ENCODE measurements around the gene CDH23. TPM values are rescaled to one million over a fixed set of nuclear protein-coding genes. Genes with fewer than 3 reads are reported as not detected.

Gene CDH23
- polyA plus RNA-seq, 1 donor (not counting 4 experiments of a cell fraction or from before 2014, with no cell fraction given), result 0.01 TPM

DNA sequence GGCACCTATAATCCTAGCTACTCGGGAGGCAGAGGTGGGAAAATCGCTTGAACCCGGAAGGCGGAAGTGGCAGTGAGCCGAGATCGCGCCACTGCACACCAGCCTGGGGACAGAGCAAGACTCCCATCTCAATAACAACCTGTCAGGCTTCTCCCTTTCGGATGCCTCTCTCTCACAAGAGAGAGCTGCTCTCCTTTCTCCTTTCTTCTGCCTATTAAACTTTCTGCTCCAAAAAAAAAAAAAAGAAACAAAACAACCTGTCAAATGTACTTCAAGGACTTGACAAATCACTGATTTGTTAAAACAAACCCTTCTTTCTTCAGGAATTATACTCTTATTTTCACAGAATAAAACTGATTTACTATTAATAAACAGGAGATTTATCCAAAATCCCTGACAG, 450.7 kb downstream of the CDH23 start:
- FAIRE-seq (no peak), DNase-seq (ENCODE audit: low read depth, low spot score) (no peak)
- TF ChIP-seq, protein P1, sequence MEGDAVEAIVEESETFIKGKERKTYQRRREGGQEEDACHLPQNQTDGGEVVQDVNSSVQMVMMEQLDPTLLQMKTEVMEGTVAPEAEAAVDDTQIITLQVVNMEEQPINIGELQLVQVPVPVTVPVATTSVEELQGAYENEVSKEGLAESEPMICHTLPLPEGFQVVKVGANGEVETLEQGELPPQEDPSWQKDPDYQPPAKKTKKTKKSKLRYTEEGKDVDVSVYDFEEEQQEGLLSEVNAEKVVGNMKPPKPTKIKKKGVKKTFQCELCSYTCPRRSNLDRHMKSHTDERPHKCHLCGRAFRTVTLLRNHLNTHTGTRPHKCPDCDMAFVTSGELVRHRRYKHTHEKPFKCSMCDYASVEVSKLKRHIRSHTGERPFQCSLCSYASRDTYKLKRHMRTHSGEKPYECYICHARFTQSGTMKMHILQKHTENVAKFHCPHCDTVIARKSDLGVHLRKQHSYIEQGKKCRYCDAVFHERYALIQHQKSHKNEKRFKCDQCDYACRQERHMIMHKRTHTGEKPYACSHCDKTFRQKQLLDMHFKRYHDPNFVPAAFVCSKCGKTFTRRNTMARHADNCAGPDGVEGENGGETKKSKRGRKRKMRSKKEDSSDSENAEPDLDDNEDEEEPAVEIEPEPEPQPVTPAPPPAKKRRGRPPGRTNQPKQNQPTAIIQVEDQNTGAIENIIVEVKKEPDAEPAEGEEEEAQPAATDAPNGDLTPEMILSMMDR (optimal IDR thresholded peaks at IDR 0.05 in 1 of 3, IDR thresholded peaks at IDR 0.05 in 1 of 3, conservative IDR thresholded peaks at IDR 0.05 in 1 of 3; ENCODE audit: extremely low read depth in 1 of 3, insufficient read depth in 2 of 3, low read length in 3 of 3), result no peak
- no peak for TF ChIP-seq EZH2 (IDR thresholded peaks at IDR 0.05; ENCODE audit: low read length)
- H3K27me3 ChIP-seq (ENCODE audit: control insufficient read depth, extremely low read depth, insufficient read depth, low read length), result no peaks in the 10 kb centered on the region
- H3K27ac ChIP-seq (ENCODE audit: control insufficient read depth, insufficient read depth, low read length), result no peak overlapping the region
- H3K36me3 ChIP-seq (ENCODE audit: control insufficient read depth in 2 of 2, extremely low read depth in 1 of 2, insufficient read depth in 2 of 2, low read length in 2 of 2), result peaks cover 3 to 10% of the 10 kb centered on the region in 2 experiments
- H3K9me3 ChIP-seq (ENCODE audit: control insufficient read depth, low read depth, low read length), result no peaks in the 10 kb centered on the region
- H3K9me1 ChIP-seq (ENCODE audit: control insufficient read depth, extremely low read depth, insufficient read depth, low read length), result peaks cover 10% of the 10 kb centered on the region
- dilution Hi-C loops (cut with MboI; ENCODE audit: extremely low pct_ligation_motif_present, low sequenced_read_pairs), result no loop called here
- no peak overlapping the region for H3K4me2 ChIP-seq (ENCODE audit: control insufficient read depth, extremely low read depth, insufficient read depth, low read depth, low read length)
- peaks cover 85% of the 10 kb centered on the region for H3K79me2 ChIP-seq (ENCODE audit: control insufficient read depth, insufficient read depth, low read length)
- H3K4me1 ChIP-seq (ENCODE audit: control insufficient read depth, extremely low read depth, insufficient read depth, low read length), result peaks cover 49% of the 10 kb centered on the region
- no peak overlapping the region for H2AFZ ChIP-seq (ENCODE audit: control insufficient read depth, low read length)
- no peak overlapping the region for H3K4me3 ChIP-seq (ENCODE audit: control insufficient read depth in 2 of 3, extremely low read depth in 1 of 3, insufficient read depth in 2 of 3, low read depth in 1 of 3, low read length in 3 of 3)
- H4K20me1 ChIP-seq (ENCODE audit: control insufficient read depth, extremely low read depth, insufficient read depth, low read length), result peaks cover 17% of the 10 kb centered on the region
- no peak overlapping the region for H3K9ac ChIP-seq (ENCODE audit: control insufficient read depth, extremely low read depth, insufficient read depth, low read length)

DNA sequence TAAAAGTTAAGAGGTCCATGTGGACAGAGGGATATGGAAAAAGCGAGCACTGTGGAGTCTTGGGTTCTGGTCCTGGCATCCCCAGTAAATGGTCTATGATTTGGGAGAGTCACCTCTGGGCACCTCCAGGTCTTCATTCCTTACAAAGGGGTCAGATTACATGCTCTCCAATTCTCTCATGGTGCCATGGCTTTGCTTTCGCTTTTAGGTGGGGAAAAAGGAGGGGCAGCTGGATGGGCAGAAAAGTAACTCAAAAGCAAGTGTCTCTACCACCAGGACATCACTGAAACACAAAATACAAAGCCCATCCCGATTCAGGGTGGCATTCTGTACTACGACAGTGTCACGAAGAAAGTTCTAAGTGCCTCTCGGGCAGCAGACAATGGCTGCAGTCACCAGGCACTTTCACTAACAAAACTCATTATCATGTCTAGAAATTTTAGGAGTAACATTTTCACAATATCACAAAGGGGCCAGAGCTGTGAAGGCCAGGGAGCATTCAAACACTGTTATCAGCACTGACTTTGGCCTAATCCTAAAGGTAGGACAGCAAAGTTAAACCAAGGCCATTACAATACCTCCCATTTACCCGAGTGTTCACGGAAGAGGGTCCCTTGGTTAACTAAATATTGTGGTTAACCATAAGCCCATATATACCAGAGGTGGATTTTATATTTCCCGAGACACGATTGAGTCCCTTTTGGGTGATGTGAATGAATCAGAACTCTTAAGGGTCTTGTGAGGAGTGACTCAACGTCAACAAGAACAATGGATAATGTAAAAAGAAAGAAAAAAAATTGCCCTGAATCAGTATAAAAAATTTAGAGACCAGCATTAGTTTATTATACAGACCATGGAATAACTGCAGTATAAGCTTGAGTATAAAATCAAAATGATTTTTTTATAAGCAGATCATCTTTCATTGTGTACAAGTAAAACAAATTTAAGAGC, 451.9 kb downstream of the CDH23 start:
- DNase-seq (ENCODE audit: low read depth, low spot score) (no peak), FAIRE-seq (no peak)
- H3K36me3 ChIP-seq (ENCODE audit: control insufficient read depth in 2 of 2, extremely low read depth in 1 of 2, insufficient read depth in 2 of 2, low read length in 2 of 2), result peaks cover 3 to 6% of the 10 kb centered on the region in 2 experiments
- peaks cover 7% of the 10 kb centered on the region for H3K9me1 ChIP-seq (ENCODE audit: control insufficient read depth, extremely low read depth, insufficient read depth, low read length)
- H4K20me1 ChIP-seq (ENCODE audit: control insufficient read depth, extremely low read depth, insufficient read depth, low read length), result peaks cover 11% of the 10 kb centered on the region
- peak overlapping the region; percentile 4 for H3K27ac ChIP-seq (ENCODE audit: control insufficient read depth, insufficient read depth, low read length)
- dilution Hi-C loops (cut with MboI; ENCODE audit: extremely low pct_ligation_motif_present, low sequenced_read_pairs), result no loop called here
- peaks cover 45% of the 10 kb centered on the region for H3K4me1 ChIP-seq (ENCODE audit: control insufficient read depth, extremely low read depth, insufficient read depth, low read length)
- no peak overlapping the region for H2AFZ ChIP-seq (ENCODE audit: control insufficient read depth, low read length)
- H3K4me3 ChIP-seq (ENCODE audit: control insufficient read depth in 2 of 3, extremely low read depth in 1 of 3, insufficient read depth in 2 of 3, low read depth in 1 of 3, low read length in 3 of 3), result peak overlapping the region in 2 of 3 experiments; percentile 99 to 100
- TF ChIP-seq, protein P1 (optimal IDR thresholded peaks at IDR 0.05 in 1 of 3, IDR thresholded peaks at IDR 0.05 in 1 of 3, conservative IDR thresholded peaks at IDR 0.05 in 1 of 3; ENCODE audit: extremely low read depth in 1 of 3, insufficient read depth in 2 of 3, low read length in 3 of 3), result no peak
- peaks cover 73% of the 10 kb centered on the region for H3K79me2 ChIP-seq (ENCODE audit: control insufficient read depth, insufficient read depth, low read length)
- no peaks in the 10 kb centered on the region for H3K27me3 ChIP-seq (ENCODE audit: control insufficient read depth, extremely low read depth, insufficient read depth, low read length)
- H3K4me2 ChIP-seq (ENCODE audit: control insufficient read depth, extremely low read depth, insufficient read depth, low read depth, low read length), result peak overlapping the region; percentile 92
- no peaks in the 10 kb centered on the region for H3K9me3 ChIP-seq (ENCODE audit: control insufficient read depth, low read depth, low read length)
- no peak overlapping the region for H3K9ac ChIP-seq (ENCODE audit: control insufficient read depth, extremely low read depth, insufficient read depth, low read length)
